Trophoblast cell (in vitro differentiated cells and primary cell): ENCODE measurements around the gene KLRD1.
A peak's percentile ranks its signal among the peaks of the same experiment; 100 is the strongest.
"Not testable (repeated sequence)": the region's sequence is repeated elsewhere in the genome, so short reads cannot be mapped to it uniquely, and the experiment has no call there.

Experiments
- DNase-seq, 2 donors: peaks; one replicate each; pipeline ENCODE4 v3.0.0-alpha.2; 2016
- H2AFZ ChIP-seq: 2 replicates; pipeline ENCODE4 v1.6.1; 2013; ENCODE audit warnings: low read length, moderate library complexity, mild to moderate bottlenecking; ENCODE audit not compliant: insufficient read depth, poor library complexity
- H2AK5ac ChIP-seq: 2 replicates; pipeline ENCODE4 v1.6.1; 2013; ENCODE audit warnings: mild to moderate bottlenecking, low read length
- H2BK120ac ChIP-seq: 2 replicates; pipeline ENCODE4 v1.6.1; 2013; ENCODE audit warnings: low read length, mild to moderate bottlenecking, moderate library complexity; ENCODE audit not compliant: insufficient read depth, poor library complexity
- H2BK12ac ChIP-seq: 2 replicates; pipeline ENCODE4 v1.6.1; 2013; ENCODE audit warnings: mild to moderate bottlenecking, low read length, moderate library complexity
- H2BK5ac ChIP-seq: 2 replicates; pipeline ENCODE4 v1.6.1; 2013; ENCODE audit warnings: low read length, low read depth, moderate library complexity, mild to moderate bottlenecking; ENCODE audit not compliant: poor library complexity
- H3K14ac ChIP-seq: 2 replicates; pipeline ENCODE4 v1.6.1; 2013; ENCODE audit warnings: mild to moderate bottlenecking, low read length
- H3K18ac ChIP-seq: 2 replicates; pipeline ENCODE4 v1.6.1; 2013; ENCODE audit warnings: mild to moderate bottlenecking, low read length
- H3K23ac ChIP-seq: 2 replicates; pipeline ENCODE4 v1.6.1; 2013; ENCODE audit warnings: low read length
- H3K27ac ChIP-seq: 2 replicates; pipeline ENCODE4 v1.5.1; 2013; ENCODE audit warnings: low read depth, mild to moderate bottlenecking, inconsistent platforms, low read length, moderate library complexity
- H3K27me3 ChIP-seq: 2 replicates; pipeline ENCODE4 v1.6.1; 2013; ENCODE audit warnings: inconsistent platforms, mild to moderate bottlenecking, low read length, moderate library complexity; ENCODE audit not compliant: insufficient read depth
- H3K36me3 ChIP-seq, 2 experiments: 1 replicate in 1 of 2; 2 replicates in 1 of 2; pipeline ENCODE4 v1.6.1; 2013; ENCODE audit warnings: low read length in 2 of 2, mild to moderate bottlenecking in 2 of 2, moderate library complexity in 1 of 2; ENCODE audit not compliant: insufficient read depth in 2 of 2, control insufficient read depth in 1 of 2
- H3K4ac ChIP-seq: 2 replicates; pipeline ENCODE4 v1.6.1; 2013; ENCODE audit warnings: low read depth, mild to moderate bottlenecking, low read length, moderate library complexity
- H3K4me1 ChIP-seq, 2 experiments: 1 replicate in 1 of 2; 2 replicates in 1 of 2; pipeline ENCODE4 v1.6.1; 2013; ENCODE audit warnings: low read length in 2 of 2, mild to moderate bottlenecking in 2 of 2, moderate library complexity in 1 of 2; ENCODE audit not compliant: insufficient read depth in 2 of 2, control insufficient read depth in 1 of 2
- H3K4me2 ChIP-seq: 2 replicates; pipeline ENCODE4 v1.6.1; 2013; ENCODE audit warnings: inconsistent platforms, mild to moderate bottlenecking, low read length, moderate library complexity
- H3K4me3 ChIP-seq: 2 replicates; pipeline ENCODE4 v1.5.1; 2013; ENCODE audit warnings: mild to moderate bottlenecking, low read depth, low read length, inconsistent platforms
- H3K79me1 ChIP-seq: one replicate; pipeline ENCODE4 v1.6.1; 2013; ENCODE audit warnings: low read length
- H3K79me2 ChIP-seq: 2 replicates; pipeline ENCODE4 v1.6.1; 2013; ENCODE audit warnings: low read length, mild to moderate bottlenecking; ENCODE audit not compliant: control insufficient read depth, insufficient read depth, poor library complexity
- H3K9ac ChIP-seq: 2 replicates; pipeline ENCODE4 v1.6.1; 2013; ENCODE audit warnings: mild to moderate bottlenecking, low read length
- H3K9me3 ChIP-seq: 2 replicates; pipeline ENCODE4 v1.6.1; 2013; ENCODE audit warnings: low read depth, mild to moderate bottlenecking, control low read depth, inconsistent platforms, low read length; ENCODE audit not compliant: insufficient read depth
- H4K12ac ChIP-seq: 2 replicates; pipeline ENCODE4 v1.6.1; 2013; ENCODE audit warnings: low read depth, mild to moderate bottlenecking, low read length, moderate library complexity
- H4K8ac ChIP-seq: 2 replicates; pipeline ENCODE4 v1.6.1; 2013; ENCODE audit warnings: low read depth, mild to moderate bottlenecking, low read length, moderate library complexity
- H4K91ac ChIP-seq: one replicate; pipeline ENCODE4 v1.6.1; 2013; ENCODE audit warnings: low read depth, mild to moderate bottlenecking, low read length, moderate library complexity
- WGBS: extraction: QIAGEN DNeasy Blood & Tissue Kit; methylation state at CpG from one replicate; pipeline ENCODE4 v1.1.7; 2013; ENCODE audit warnings: missing lambda C conversion rate; ENCODE audit not compliant: insufficient read length, insufficient coverage; ENCODE audit errors: extremely low coverage; 5-methylcytosine and 5-hydroxymethylcytosine counted together

KLRD1 gene

DNA sequence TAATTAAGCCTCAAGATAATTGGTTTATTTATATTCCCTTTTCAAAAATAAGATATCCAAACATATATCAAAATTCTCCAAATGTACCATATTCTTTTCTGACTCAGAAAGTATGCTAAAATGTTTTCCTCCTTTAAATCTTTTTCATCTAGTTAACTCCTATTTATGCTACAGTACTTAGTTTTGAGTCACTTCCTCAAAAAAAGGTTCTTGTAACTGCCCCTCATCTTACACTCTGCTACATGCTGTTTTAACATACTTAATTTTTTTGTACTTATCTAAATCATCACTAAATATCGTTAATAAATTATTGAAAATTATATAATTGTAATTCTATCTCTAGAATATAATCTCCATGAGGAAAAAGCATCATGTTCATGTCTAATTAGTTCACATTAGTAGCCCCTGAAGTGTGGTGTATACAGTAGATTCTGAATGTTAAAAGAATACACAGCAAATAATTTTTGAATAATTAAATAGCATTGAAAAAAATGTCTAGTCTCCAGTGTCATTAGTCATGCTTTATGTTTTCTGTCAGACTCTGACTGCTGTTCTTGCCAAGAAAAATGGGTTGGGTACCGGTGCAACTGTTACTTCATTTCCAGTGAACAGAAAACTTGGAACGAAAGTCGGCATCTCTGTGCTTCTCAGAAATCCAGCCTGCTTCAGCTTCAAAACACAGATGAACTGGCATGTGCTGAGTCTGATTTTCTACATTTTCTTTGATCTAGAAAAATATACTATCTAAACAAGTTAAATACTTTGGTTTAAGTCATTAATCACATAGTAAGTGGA lies 3.5 kb downstream of the KLRD1 start:
- H4K12ac ChIP-seq: no peak overlapping the region
- no peak overlapping the region for H2BK5ac ChIP-seq
- H3K4me1 ChIP-seq: no peaks in the 10 kb centered on the region
- H3K4me3 ChIP-seq: no peak overlapping the region
- no peaks in the 10 kb centered on the region for H3K27me3 ChIP-seq
- H3K79me1 ChIP-seq: no peaks in the 10 kb centered on the region
- H3K9ac ChIP-seq: no peak overlapping the region
- H3K36me3 ChIP-seq: no peaks in the 10 kb centered on the region
- no peak overlapping the region for H2AK5ac ChIP-seq
- no peak overlapping the region for H3K18ac ChIP-seq
- no peak overlapping the region for H2AFZ ChIP-seq
- H3K9me3 ChIP-seq: no peaks in the 10 kb centered on the region
- no peak overlapping the region for H3K14ac ChIP-seq
- H4K8ac ChIP-seq: no peak overlapping the region
- no peak overlapping the region for H3K27ac ChIP-seq
- DNase-seq: no peak
- no peak overlapping the region for H3K4me2 ChIP-seq
- no peak overlapping the region for H3K4ac ChIP-seq
- no peak overlapping the region for H2BK120ac ChIP-seq
- WGBS: 100% methylated on average over 1 of the region's 4 CpGs
- H3K23ac ChIP-seq: no peak overlapping the region
- H3K79me2 ChIP-seq: no peaks in the 10 kb centered on the region
- H4K91ac ChIP-seq: no peak overlapping the region
- no peak overlapping the region for H2BK12ac ChIP-seq

DNA sequence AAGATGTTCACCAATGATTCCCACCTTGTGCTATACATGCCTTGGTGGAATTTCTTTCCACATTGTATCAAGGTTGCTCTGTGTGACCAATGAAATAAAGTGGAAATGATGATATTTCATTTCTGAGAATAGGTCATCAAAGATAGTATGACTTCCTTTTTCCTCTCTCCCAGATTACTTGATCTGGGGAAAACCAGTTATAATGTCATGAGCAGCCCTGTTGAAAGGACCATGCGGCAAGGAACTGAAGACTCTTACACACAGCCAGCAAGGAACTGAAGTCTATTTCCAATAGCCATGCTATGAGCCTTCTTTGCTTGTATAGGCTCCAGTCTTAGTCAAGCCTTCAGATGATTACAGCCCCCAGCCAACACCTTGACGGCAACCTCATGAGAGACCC lies 11.7 kb downstream of the KLRD1 start:
- H4K91ac ChIP-seq: no peak overlapping the region
- H3K23ac ChIP-seq: no peak overlapping the region
- no peak overlapping the region for H2AFZ ChIP-seq

DNA sequence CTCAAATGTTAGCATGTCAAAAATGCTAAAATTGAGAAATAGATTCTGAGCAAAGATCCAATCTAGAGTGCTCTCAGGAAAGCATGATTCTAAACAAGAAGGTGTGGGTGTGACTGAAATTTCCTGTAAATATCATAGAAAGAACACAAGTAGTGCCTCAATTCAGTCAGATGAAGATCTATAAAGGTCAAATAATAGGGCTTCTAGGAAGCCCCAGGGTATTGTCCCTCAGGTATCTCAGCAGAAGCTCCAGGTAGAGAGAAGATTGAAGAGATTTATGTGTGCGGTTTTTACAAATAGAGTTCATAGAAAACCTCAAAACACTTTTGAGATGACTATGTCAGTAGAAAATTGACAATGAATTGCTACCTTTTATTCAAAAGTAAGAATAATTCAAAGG lies 13.0 kb downstream of the KLRD1 start:
- H3K14ac ChIP-seq: no peak overlapping the region
- H4K8ac ChIP-seq: no peak overlapping the region
- no peak overlapping the region for H3K4me2 ChIP-seq
- H3K27ac ChIP-seq: no peak overlapping the region
- no peak overlapping the region for H3K23ac ChIP-seq
- H3K27me3 ChIP-seq: no peaks in the 10 kb centered on the region
- H2BK5ac ChIP-seq: no peak overlapping the region
- DNase-seq: peak in 1 of 2 donors; percentile 40
- no peaks in the 10 kb centered on the region for H3K36me3 ChIP-seq
- WGBS: no CpG with 5 or more reads among the region's 1 CpG
- no peaks in the 10 kb centered on the region for H3K79me2 ChIP-seq
- no peaks in the 10 kb centered on the region for H3K9me3 ChIP-seq
- no peak overlapping the region for H4K91ac ChIP-seq
- no peak overlapping the region for H2BK120ac ChIP-seq
- H3K18ac ChIP-seq: no peak overlapping the region
- no peak overlapping the region for H3K4me3 ChIP-seq
- H2AFZ ChIP-seq: no peak overlapping the region
- no peaks in the 10 kb centered on the region for H3K79me1 ChIP-seq
- no peaks in the 10 kb centered on the region for H3K4me1 ChIP-seq
- no peak overlapping the region for H3K4ac ChIP-seq
- H4K12ac ChIP-seq: no peak overlapping the region
- no peak overlapping the region for H2AK5ac ChIP-seq
- H3K9ac ChIP-seq: no peak overlapping the region
- no peak overlapping the region for H2BK12ac ChIP-seq

More for the DNA sequence above, 11.7 kb downstream of the KLRD1 start:
- no peaks in the 10 kb centered on the region for H3K36me3 ChIP-seq
- no peak overlapping the region for H4K8ac ChIP-seq
- H3K9me3 ChIP-seq: no peaks in the 10 kb centered on the region
- no peak overlapping the region for H3K27ac ChIP-seq
- H2AK5ac ChIP-seq: no peak overlapping the region
- H4K12ac ChIP-seq: no peak overlapping the region
- no peak overlapping the region for H3K14ac ChIP-seq
- H3K4me1 ChIP-seq: no peaks in the 10 kb centered on the region
- no peaks in the 10 kb centered on the region for H3K79me2 ChIP-seq
- H3K4me2 ChIP-seq: no peak overlapping the region
- no peak overlapping the region for H3K4me3 ChIP-seq
- no peak overlapping the region for H2BK120ac ChIP-seq
- no peaks in the 10 kb centered on the region for H3K79me1 ChIP-seq
- no peak overlapping the region for H2BK12ac ChIP-seq
- H2BK5ac ChIP-seq: no peak overlapping the region
- no CpG with 5 or more reads among the region's 2 CpGs for WGBS
- no peaks in the 10 kb centered on the region for H3K27me3 ChIP-seq
- no peak overlapping the region for H3K18ac ChIP-seq
- DNase-seq: no peak
- H3K4ac ChIP-seq: no peak overlapping the region
- no peak overlapping the region for H3K9ac ChIP-seq

DNA sequence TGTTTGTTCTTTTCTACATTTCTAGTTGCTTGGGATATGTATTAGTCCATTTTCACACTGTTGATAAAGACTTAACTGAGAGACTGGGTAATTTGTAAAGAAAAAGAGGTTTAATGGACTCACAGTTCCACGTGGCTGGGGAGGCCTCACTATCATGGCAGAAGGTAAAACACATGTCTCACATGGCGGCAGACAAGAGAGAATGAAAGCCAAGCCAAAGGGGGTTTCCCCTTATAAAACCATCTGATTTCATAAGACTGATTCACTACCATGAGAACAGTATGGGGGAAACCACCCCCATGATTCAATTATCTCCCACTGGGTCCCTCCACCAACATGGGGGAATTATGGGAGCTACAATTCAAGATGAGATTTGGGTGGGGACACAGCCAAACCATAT lies 21.0 kb downstream of the KLRD1 start:
- not testable (repeated sequence) for H3K9ac ChIP-seq, H3K4ac ChIP-seq, H3K23ac ChIP-seq, H4K8ac ChIP-seq, H3K4me2 ChIP-seq, H2BK120ac ChIP-seq, H3K14ac ChIP-seq, H3K27ac ChIP-seq, H4K91ac ChIP-seq, H3K79me1 ChIP-seq, H2AFZ ChIP-seq, H2AK5ac ChIP-seq, H2BK5ac ChIP-seq, DNase-seq, H3K36me3 ChIP-seq, H3K4me1 ChIP-seq, H3K18ac ChIP-seq, H2BK12ac ChIP-seq, H3K9me3 ChIP-seq, H3K27me3 ChIP-seq, H3K4me3 ChIP-seq, H3K79me2 ChIP-seq, H4K12ac ChIP-seq
- WGBS: no CpG with 5 or more reads among the region's 2 CpGs
